GM12891 (cell line): Measurements from ENCODE around the gene WDFY1.

Experiments used
- POLR2A ChIP-seq: IDR thresholded peaks from 2 replicates; pipeline ENCODE4 v1.6.1; 2011; ENCODE audit warnings: low read depth, low read length, control low read depth
- POLR2AphosphoS5 ChIP-seq: IDR thresholded peaks from 2 replicates; pipeline ENCODE4 v1.6.1; 2011; ENCODE audit warnings: low read depth, low read length, control low read depth

GRCh38 chr2:223925106-223925505, 20.0 kb downstream of the WDFY1 start:
- no peak for TF ChIP-seq POLR2AphosphoS5
- TF ChIP-seq POLR2A = no peak
